Measurements from ENCODE around the gene SMIM34. TPM values are rescaled to one million over a fixed set of nuclear protein-coding genes. Genes with fewer than 3 reads are reported as not detected.

SMIM34 gene
- not detected for total RNA-seq

GRCh38 chr21:34423805-34424204 lies at the start of gene SMIM34:
Gene SMIM34 (minus strand): TSS chr21:34423951. CDS start chr21:34423839, 112 bp downstream.

GRCh38 chr21:34374940-34375618 lies 48.7 kb downstream of the SMIM34 start, which contains the start of gene SMIM11:
Gene SMIM11 (plus strand): TSS chr21:34375507. CDS start chr21:34379505, 3,998 bp downstream.

Small RNA genes lying within 50 kb of the gene (small RNA-seq; reads per million reads assigned to genes)
- not detected for gene RF00614 (ENCODE audit: low replicate concordance)

Other genes with a start within 250 kb of the SMIM34 start
- gene KCNE2, start 59.9 kb downstream of the SMIM34 start, total RNA-seq, result not detected
- 27.2 TPM for gene SMIM11, start 48.4 kb downstream of the SMIM34 start, total RNA-seq
- gene KCNE1, start 88.3 kb upstream of the SMIM34 start, total RNA-seq, result 2.2 TPM
- gene RCAN1, start 191.2 kb upstream of the SMIM34 start, total RNA-seq, result 71.7 TPM
- not detected for gene CLIC6, start 245.0 kb upstream of the SMIM34 start, total RNA-seq